ELF-1 (cell line): ENCODE data around the gene PHF24.
"Not testable (repeated sequence)": the region's sequence is repeated elsewhere in the genome, so short reads cannot be mapped to it uniquely, and the experiment has no call there.

Experiments used
- DNase-seq: peaks from one replicate; pipeline ENCODE4 v3.0.0-alpha.2; 2016; ENCODE audit warnings: low read depth, low spot score

PHF24 gene

DNA sequence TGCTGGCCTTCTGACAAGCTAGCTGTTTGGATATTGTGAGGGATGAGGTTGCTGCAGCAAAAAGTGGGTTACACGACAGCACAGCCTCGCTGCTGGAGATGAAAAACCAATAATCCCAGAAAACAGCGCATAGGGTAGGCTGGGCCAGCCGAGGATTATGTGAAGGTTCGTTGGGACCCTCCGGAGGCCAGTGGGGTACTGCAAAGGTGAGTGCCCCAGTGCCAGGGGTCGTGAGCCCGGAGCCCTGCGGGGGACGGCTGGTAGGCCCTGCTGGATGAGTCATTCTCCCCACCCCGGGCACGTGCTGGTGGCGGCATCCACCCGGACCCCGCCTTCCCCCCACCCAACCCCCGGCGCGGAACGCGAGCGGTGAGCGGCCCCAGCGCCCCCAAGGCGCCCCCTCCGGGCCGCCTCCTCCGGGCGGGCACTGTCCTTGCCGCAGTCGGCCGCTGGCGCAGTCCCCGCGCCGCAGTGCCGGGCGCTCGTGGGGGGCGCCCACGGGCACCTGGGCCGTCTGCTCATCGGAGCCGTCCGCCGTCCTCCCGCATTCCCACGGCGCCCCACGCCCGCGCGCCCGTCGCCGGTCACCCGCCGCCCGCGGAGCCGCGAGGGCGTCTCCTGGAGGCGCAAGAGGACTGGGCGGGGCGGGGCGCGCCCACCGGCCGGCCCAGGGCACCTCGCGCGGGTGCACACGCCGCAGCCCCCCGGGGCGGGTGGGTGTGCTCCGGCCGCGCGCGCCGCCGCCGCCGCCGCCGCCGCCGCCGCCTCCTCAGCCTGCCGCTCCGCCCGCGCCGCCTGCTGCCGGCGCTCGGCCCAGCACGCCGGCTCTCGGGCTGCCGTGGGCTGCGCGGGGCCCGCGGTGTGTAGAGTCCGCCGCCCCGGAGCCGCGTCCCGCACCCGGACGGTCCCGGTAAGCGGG, at the start of gene PHF24:
TSS of gene PHF24 (plus strand) at position 794 of the 919 bp plus-strand sequence. CDS start 13,014 bp downstream, outside the sequence.
- DNase-seq = no peak

DNA sequence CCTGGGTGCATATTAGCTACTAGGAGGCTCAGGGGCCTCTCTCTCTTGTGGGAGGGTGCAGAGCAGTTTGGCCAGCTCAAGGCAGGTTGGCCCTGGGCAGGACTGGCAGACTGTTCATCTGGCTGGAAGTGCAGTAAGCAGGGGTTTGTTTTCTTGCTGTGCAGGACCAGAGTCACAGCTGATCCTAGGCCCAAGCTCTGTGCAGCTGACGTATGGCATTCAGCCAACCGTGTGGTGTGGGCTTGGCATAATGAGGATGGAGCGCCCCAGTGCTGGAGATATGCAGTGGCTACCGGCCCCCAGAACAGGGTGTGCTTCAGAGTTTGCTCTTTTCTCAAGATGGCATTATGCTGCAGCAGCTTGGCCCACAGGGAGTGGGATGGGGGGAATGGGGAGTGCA, 31.0 kb upstream of the PHF24 start:
- DNase-seq = no peak

DNA sequence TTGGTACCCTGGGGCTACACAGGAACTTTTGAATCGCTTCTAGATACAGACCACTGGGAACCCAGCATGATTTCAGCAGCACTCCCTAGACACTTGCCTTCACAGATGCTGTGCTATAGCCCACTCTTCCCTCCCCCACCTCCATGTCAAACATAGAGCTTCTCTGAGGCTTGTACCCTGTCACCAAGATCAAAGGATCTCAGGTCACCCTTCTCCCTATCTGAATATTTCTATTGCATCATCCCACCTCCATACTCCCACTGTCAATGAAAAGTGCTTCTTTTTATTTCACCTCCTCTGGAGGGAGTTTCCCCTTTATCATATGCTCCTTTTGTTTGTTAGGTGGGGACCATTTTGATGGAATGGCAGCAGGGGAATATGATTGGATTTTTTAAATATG, 29.2 kb upstream of the PHF24 start:
- no peak for DNase-seq

DNA sequence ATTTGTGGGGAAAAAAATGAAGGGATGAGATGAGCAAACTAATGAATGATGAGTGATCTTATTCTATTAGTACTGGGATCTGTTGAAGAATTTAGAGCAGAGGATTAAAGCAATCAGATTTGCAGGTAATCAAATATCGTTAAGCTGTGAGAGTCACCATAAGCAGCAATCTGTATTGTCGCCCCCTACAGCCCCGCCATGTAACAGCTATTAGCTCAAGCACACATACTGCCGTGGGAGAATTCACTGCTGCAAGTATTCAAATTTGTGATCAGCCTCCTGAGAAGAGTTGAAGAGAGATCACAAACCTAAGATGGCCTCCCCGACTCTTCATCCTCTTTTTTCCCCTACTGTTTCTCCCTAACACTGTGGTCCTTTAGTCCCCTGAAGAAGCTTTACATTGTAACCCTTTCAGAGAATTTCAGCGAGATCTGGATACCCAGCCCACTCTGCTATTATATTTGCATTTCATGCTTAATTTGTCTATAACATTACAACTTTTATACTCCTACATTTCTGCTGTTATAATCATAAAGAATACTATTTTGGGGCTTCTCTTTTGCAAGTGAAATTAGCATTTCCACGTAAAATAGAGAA, 28.5 kb upstream of the PHF24 start:
- peak; percentile 9 for DNase-seq

DNA sequence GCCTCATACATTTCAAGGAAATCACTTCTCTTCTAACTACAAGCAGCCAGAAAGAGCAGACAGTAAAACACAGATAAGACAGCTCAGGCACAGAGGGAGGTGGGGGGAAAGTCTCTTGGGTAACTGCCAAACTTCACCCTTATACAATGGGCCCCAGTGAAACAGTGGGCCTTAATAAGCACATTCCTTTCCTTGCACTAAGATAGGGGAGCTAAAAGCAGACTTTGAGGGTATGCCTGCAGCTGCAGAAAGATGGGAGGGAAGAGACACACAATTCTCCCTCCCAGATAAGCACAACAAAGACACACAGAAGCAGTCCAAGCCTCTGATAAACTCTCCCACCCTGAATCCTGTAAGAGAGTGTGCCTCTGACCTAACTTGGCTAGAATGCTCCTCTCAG, 18.1 kb upstream of the PHF24 start:
- DNase-seq = peak; percentile 13

DNA sequence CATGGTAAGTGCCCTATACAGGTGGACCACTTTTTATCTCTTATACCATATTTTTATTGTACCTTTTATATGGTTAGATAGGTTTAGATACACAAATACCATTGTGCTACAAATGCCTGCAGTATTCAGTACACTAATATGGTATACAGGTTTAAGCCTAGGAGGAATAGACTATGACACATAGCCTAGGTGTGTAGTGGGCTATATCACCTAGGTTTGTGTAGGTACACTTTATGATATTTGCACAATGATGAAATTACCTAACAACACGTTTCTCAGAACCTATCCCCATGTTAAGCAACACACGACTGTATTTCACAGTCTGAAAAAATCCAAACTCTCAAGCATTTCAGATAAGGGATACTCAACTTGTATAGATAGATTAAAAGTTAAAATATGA, 9.6 kb upstream of the PHF24 start:
- DNase-seq = no peak

DNA sequence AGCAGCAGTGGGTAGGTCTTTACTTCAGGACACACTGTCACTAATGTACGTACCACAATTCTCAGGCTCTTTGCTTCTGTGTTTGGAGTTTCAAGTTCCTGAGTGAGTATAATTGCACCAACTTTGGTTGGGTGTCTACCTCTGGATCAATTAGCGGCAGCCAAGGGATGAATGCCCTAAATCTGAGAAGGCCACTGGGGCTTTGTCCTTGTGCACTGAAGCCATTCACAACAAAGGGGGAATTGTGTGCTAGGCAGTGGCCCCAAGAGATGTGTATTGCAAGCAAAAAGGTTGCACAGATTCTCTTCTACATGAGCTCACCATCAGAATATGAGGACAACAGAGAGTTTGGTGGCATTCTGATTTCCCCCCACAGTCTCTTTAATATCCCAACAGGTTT, 3.9 kb upstream of the PHF24 start:
- DNase-seq = no peak

DNA sequence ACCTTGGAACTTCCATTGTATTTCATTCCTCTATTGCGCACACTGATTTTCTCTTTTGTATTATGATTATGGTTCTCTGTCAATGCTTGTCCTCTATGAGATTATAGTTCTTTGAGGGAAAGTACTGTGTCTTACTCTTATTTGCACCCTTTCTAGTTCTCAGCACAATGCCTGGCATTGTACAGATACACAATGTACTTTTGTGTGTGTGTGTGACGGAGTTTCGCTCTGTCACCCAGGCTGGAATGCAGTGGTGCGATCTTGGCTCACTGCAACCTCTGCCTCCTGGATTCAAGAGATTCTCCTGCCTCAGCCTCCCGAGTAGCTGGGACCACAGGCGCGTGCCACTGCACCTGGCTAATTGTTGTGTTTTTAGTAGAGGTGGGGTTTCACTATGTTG, 2.0 kb upstream of the PHF24 start:
- not testable (repeated sequence) for DNase-seq

DNA sequence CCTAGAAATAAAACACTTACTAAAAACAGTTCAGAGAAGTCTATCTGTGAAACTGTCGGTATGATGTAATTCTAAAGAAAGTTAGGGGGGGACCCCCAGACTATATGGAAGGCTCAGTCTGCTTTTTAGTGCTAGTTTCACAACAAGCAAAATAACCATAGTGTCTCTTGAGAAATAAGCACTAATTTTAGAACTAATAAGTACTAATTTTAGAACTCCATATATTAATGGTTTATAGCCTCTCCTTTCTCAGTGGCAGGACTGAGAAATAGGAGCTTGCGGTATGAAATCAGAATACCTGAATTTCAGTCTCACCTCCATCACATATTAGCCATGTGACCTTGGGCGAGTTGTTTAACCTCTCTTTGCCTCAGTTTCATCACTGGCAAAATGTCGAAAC, 1.4 kb upstream of the PHF24 start:
- DNase-seq = no peak

DNA sequence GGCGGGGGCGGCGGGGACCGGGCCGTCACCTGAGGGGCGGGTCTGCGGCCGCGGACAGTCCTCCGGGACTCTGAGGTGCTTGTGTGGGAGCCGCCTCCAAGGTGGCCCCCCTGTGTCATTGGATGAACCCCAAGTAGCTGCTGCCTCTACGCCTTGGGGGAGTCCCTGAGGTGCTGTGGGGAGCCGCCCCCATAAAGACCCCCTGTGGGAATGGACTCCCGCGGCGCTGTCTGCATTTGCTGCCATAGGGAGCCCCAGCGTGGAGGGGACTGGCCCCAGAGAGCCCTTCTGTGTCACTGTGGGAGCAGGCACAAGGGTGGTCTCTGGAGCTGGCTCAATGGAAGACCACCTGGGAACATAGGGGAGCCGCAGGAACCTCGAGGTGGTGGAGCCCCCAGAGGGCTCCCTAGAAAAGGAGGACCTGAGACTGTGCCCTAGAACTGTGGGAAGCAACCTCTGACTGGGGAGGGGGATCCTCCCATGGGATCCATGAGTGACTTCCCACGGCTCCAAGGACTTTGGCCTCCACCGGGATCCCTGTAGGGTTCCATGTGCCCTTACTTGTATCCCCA, 412 bp downstream of the PHF24 start:
- DNase-seq = no peak

DNA sequence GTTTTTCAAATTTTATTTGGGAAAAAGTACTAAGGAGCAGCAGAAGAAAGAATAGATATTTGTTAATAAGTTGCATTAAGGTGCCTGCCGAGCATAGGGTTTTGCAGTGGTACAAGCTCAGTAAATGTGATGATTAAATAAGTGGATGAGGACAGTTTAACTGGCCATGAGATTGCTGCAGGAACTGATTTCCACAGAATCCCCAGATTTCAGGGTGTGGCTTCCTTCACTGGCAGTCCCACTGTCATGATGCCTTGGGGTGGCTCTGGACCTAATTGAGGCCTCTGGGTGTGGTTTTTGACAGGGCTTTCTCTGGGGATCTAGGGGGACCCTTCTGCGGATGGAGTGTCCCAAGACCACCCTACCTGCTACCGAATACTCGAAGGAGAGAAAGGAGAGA, 1.4 kb downstream of the PHF24 start:
- DNase-seq = no peak

DNA sequence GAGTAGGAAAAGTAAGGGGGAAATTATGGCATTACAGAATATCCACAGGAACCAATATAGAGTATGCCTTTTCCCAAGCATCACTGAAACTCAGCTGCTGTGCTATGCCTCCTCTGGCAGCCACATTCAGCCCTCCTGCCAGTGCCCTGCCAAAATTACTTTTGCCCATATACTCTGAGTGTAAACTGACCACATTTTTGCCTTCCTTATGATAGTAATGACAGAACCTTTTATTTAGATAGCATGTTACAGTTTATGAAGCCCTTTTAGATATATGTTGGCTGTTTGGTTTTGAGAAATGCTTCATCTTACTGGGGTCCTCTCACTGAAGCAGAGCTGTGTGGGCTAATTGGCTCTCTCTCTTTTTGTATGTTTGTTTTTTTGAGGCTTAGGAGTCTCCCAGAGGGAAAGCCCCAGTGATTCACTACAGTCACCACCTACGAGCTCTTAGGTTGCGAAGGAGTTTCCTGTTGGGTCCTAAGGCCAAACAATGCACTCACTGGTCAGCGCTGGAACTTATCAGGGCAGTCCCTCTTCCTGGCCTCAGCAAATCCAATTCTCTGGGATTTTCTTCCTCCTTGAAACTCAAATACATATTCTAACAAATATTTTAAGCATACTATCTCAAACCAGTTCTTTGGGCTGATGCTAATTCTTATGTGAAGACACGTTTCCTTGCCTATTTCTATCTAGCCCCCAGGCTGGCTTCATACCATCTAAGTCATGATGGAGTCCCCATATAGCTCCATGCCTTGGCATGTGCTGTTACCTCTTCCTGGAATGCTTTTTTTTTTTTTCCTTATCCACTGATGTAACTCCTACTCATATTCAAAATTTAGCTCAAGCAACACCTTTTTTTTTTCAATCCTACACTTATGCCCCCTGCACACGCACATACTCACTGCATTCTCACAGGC, 3.7 kb downstream of the PHF24 start:
- no peak for DNase-seq

DNA sequence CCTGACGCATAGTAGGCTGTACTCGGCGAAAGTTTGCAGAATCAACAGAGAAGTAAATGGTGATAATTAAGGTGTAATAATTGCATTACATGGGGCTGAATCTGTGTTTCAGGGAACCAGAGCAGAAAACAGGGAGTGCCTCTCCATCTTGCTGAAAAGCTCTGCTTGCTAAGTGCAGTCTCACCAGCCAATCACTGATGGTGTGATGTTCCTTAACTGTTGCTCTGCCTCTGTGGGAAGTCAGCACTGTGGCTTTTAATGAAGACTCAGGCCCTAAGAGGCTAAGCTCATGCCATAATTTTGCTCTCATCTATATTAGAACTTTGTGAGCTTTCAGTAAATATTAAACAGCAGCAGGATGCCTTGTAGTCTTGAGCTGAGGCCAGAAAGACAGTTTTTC, 4.5 kb downstream of the PHF24 start:
- no peak for DNase-seq

DNA sequence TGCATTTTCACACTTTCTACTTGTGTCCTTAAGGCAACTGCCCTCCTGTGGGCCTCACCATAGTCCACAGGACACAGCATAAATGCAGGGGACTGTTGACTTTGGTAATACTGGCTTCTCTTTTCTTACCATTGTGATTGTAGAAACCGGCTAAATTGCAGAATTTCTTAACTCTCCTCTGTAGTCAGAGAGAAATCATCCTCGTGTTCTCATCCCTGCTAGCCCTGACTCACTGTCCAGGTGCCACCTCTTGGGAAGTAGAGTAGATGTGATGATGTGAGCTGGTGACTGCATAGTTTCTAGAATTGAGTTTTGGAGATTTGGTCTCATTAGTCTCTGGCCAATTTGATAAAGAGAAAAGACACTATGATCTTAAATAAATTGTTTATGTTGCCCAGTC, 5.5 kb downstream of the PHF24 start:
- no peak for DNase-seq

DNA sequence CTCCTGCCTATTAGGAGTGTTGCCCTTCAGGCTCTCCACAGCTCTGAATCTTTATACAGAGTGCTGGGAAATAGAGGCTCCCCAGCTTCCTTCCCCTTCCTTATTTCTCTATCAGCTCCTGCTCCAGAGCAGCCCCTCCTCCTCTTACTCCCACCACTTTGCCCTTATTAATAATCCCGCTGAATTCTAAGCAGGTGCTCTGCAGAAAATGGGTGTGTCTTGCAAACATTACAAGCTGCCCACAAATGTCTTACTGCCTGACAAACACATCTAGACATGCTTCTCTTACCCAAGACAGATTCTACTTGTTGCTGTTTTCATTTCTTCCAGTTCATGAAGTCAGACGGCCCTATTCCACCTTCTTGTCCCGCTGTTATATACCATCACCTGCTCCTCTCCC, 6.4 kb downstream of the PHF24 start:
- DNase-seq = no peak

DNA sequence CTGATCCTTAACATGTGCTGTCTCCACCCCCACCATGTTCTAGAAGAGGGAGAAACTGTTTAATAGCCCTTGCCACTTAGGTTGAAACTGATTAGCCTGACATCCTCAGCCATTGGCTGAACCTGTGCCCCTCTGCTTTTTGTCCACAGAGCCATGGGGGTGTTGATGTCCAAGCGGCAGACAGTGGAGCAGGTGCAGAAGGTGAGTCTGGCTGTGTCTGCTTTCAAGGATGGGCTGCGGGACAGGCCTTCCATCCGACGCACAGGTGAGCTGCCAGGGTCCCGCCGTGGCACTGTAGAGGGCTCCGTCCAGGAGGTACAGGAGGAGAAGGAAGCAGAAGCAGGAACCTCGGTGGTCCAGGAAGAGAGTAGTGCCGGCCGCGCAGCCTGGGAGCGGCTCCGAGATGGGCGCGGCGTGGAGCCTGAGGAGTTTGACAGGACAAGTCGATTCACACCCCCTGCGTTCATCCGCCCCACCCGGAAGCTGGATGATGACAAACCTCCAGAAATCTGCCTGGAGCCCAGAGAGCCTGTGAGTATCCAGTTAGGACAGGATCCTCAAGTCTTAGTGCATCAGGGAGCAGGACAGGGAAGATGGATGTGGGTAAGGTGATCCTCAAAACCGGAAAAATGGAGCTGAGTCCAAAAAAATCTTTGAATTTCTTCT, 13.2 kb downstream of the PHF24 start:
- DNase-seq = no peak

DNA sequence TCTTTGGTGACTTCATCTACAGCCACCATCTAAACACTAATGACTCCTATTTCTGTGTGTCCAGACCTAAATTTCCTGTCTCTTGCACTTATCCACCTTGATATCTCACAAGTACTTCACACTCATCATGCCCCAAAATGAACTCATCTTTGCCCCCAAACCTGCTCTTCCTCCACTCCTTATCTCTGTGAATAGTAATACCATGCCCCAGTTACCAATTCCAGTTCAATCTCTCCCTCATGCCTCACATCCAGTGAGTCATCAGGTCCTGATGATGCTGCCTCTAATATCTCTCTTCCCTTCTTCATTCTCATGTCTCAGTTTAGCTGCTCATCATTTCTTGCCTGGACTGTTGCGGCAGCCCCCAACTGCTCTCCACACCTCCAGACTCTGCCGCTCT, 16.6 kb downstream of the PHF24 start:
- no peak for DNase-seq

DNA sequence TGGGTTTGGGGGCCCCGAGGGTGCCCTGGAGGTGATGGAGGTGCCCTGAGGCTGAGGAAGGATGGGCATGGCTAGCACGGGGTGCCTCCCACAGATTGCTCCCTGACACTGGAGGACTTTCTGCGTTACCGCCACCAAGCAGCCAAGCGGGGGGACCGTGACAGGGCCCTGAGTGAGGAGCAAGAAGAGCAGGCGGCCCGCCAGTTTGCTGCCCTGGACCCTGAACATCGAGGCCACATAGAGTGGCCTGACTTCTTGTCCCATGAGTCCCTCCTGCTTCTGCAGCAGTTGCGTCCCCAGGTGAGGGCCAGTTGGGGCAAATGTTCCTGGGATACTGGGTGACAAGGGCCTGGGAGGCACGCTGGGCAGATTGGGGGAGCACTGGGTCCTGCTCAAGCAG, 18.4 kb downstream of the PHF24 start:
- DNase-seq = no peak

DNA sequence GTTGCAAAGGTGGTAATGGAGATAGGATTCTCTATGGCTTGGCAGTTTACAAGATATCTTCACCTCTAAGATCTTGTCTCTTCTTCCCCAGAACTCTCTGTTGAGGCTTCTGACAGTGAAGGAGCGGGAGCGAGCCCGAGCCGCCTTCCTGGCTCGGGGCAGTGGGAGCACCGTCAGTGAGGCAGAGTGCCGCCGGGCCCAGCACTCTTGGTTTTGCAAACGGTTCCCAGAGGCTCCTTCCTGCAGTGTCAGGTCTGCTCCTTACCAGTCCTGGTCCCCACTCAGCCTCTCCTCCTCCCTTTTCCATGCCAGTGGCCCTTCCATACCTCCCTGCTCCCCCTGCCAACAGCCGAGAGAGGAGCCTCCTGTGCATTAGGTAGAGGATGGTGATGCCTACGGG, 18.9 kb downstream of the PHF24 start:
- DNase-seq = no peak

DNA sequence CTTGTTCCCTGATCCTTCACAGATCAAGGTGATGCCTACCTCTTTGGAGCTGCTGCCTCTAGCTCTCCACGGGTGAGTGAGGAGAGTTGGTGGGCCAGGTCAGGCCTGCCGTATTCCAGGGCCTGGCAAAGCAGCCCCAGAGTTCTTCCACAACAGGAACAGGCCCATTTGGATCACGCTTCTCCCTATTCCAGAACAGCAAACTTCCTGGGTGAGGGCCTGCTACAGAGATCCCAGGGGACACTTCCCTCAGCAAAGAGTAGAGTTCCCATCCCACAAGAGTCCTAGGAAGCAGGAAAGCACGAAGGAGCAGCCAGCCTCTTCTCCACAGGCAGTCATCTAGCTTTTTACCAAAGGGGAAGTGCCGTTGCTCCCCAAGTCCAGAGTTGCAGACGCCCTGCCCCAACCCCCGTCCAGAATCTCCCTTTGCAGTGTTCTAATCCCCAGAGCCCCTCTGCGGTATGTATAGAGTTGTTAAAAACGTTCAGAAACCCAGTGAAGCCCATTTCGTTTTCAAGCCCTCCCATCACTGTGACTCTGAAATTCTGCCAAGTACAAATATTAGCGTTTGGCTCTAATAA, 22.2 kb downstream of the PHF24 start:
- DNase-seq = no peak

DNA sequence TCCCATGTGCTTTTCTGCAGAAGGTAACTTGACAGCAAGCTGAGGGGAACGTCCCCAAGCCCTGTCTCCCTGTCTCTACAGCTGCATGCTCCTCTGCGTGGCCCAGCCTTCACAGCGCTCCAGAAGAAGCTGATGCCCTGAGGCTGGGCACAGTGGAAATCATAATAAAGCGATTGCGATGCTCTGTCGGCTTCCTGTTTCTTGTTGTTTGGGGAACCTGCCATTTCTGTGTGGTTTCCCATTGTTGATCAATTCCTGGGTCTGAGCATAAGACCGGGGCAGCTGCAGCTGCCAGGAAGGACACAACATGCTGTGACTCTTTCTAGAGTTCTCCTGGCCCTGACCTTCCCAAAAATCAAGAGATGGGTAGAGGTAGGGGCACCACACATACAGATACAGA, 24.3 kb downstream of the PHF24 start:
- no peak for DNase-seq
